Transverse colon (tissue), 3 donors: Measurements from ENCODE around the gene RIPPLY1.

Source experiments
- CTCF ChIP-seq, 5 experiments: fragments of 200-600 bp in 3 of 5; fragments of 450-650 bp in 2 of 5; sonication (generic) in 3 of 5; IDR thresholded peaks; 1 replicate in 2 of 5; 2 replicates in 3 of 5; pipeline ENCODE4 v1.5.1; 2016 to 2017; ENCODE audit warnings: antibody characterized with exemption in 5 of 5, inconsistent platforms in 3 of 5, mild to moderate bottlenecking in 2 of 5, moderate library complexity in 1 of 5
- POLR2A ChIP-seq: fragments of 450-650 bp; IDR thresholded peaks from one replicate; pipeline ENCODE4 v1.6.1; 2016; ENCODE audit warnings: antibody characterized with exemption, mild to moderate bottlenecking, moderate library complexity

GRCh38 chrX:106939566-106939965, 36.4 kb upstream of the RIPPLY1 start:
- TF ChIP-seq CTCF (IDR thresholded peaks at IDR 0.05) (no peak), POLR2A (no peak)
